Nephron (organoid): Measurements from ENCODE around the gene AFAP1L1.

Experiments
- H3K27ac Mint-ChIP-seq, 3 experiments: 2 replicates each; pipeline ENCODE4 v1.8.0; 2020; ENCODE audit warnings: mixed read lengths in 3 of 3, mild to moderate bottlenecking in 2 of 3, moderate library complexity in 1 of 3
- H3K27me3 Mint-ChIP-seq: 2 replicates; pipeline ENCODE4 v1.8.0; 2021; ENCODE audit warnings: low read depth, mild to moderate bottlenecking, moderate library complexity, mixed read lengths
- H3K36me3 Mint-ChIP-seq: 2 replicates; pipeline ENCODE4 v1.8.0; 2020; ENCODE audit warnings: low read depth, mixed read lengths
- H3K4me1 Mint-ChIP-seq: 2 replicates; pipeline ENCODE4 v1.8.0; 2020; ENCODE audit warnings: mixed read lengths
- H3K4me3 Mint-ChIP-seq, 3 experiments: 2 replicates each; pipeline ENCODE4 v1.8.0; 2020; ENCODE audit warnings: mild to moderate bottlenecking in 3 of 3, mixed read lengths in 3 of 3, moderate library complexity in 2 of 3
- H3K9me3 Mint-ChIP-seq: 2 replicates; pipeline ENCODE4 v1.8.0; 2020; ENCODE audit warnings: mixed read lengths
- TF ChIP-seq, protein P1 (sequence below), 3 experiments: fragments of 200-600 bp; sonication (generic); IDR thresholded peaks; one replicate each; pipeline ENCODE4 v1.5.0; 2021; ENCODE audit warnings: antibody characterized with exemption in 3 of 3; ENCODE audit not compliant: unreplicated experiment in 3 of 3

Gene AFAP1L1

DNA sequence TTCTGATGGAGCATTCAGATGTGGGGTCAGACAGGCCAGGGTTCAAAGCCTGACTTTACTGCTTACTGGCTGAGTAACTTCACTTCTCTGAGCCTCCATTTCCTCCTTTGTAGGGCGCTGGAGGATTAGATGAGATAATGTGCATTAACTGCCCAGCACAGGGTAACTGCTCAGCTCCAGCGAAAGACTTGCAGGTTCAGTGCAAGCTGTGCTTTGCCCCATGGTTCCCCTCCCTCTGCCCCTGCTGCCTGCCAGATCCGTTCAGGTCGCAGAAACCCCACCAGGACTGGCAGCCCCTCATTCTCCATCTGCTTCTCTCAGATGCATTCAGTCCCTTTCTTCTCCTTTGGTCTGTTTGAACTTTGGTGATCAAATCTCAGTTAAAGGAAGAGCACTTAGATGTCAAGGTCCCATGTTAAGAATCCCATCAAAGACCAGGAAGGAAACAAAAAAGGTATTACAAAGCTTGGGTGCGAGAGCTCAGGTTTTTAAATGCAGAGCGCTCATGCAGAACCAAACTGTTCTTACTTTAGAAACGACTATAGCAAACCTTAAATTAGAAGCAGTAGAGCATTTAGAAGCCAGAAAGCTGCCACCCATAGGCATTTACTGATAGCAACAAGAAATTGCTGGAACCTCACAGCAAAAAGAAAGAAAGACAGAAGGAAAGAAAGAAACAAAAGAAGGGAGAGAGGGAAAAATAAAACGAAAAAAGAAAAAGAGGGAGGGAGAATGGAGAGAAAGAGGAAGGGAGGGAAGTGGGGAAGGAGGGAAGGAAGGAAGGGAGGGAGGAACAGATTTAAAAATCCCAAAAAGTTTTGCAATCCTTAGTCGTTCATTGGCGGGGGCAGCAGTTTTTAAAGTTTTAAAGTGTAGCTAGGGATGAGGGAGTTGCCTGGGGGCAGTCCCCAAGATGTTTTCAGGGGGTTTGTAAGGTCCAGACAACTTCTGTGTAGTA is 23.5 kb downstream of the AFAP1L1 start:
- H3K4me3 Mint-ChIP-seq = no peak overlapping the region
- TF ChIP-seq, protein P1, sequence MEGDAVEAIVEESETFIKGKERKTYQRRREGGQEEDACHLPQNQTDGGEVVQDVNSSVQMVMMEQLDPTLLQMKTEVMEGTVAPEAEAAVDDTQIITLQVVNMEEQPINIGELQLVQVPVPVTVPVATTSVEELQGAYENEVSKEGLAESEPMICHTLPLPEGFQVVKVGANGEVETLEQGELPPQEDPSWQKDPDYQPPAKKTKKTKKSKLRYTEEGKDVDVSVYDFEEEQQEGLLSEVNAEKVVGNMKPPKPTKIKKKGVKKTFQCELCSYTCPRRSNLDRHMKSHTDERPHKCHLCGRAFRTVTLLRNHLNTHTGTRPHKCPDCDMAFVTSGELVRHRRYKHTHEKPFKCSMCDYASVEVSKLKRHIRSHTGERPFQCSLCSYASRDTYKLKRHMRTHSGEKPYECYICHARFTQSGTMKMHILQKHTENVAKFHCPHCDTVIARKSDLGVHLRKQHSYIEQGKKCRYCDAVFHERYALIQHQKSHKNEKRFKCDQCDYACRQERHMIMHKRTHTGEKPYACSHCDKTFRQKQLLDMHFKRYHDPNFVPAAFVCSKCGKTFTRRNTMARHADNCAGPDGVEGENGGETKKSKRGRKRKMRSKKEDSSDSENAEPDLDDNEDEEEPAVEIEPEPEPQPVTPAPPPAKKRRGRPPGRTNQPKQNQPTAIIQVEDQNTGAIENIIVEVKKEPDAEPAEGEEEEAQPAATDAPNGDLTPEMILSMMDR (IDR thresholded peaks at IDR 0.05; ENCODE audit: unreplicated experiment in 3 of 3) = no peak
- peaks cover 15% of the 10 kb centered on the region for H3K4me1 Mint-ChIP-seq
- H3K27me3 Mint-ChIP-seq = peaks cover 4% of the 10 kb centered on the region
- no peaks in the 10 kb centered on the region for H3K36me3 Mint-ChIP-seq
- no peaks in the 10 kb centered on the region for H3K9me3 Mint-ChIP-seq
- H3K27ac Mint-ChIP-seq = peak overlapping the region in 2 of 3 experiments; percentile 1 to 4

DNA sequence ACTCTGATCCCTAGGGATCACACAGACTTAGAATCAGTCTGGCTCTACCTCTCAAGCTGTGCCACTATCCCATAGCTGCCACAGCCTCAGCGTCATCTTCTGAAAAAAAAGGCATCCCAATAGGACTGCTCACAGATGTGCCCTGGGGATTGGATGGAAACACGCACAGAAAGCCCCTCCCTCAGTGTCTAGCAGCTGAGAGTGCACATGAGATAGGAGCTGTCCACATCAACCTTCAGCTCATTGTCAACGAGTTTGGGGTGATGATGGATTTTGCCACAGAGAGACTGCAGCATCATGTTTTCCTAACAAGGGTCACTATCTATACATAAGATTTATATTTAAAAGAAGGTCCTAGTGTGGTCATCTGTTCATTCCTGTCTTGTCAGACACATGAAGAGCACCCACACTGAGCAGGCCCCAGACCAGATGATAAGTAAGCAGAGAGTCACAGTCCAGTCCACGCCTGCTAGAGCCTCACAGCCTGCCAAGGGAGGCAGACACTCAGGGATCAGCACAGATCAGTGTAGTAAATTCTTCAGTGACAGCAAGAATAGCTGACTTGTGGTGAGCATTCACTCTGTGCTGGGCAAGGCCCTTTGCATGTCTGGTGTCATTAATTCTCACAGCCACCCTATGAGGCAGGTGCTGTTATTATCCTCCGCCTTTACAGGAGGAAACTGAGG is 25.8 kb downstream of the AFAP1L1 start:
- no peak overlapping the region for H3K27ac Mint-ChIP-seq
- no peak overlapping the region for H3K4me3 Mint-ChIP-seq
- TF ChIP-seq, protein P1 (IDR thresholded peaks at IDR 0.05; ENCODE audit: unreplicated experiment in 3 of 3) = no peak
- no peaks in the 10 kb centered on the region for H3K9me3 Mint-ChIP-seq
- no peaks in the 10 kb centered on the region for H3K36me3 Mint-ChIP-seq
- no peaks in the 10 kb centered on the region for H3K27me3 Mint-ChIP-seq
- peaks cover 15% of the 10 kb centered on the region for H3K4me1 Mint-ChIP-seq

DNA sequence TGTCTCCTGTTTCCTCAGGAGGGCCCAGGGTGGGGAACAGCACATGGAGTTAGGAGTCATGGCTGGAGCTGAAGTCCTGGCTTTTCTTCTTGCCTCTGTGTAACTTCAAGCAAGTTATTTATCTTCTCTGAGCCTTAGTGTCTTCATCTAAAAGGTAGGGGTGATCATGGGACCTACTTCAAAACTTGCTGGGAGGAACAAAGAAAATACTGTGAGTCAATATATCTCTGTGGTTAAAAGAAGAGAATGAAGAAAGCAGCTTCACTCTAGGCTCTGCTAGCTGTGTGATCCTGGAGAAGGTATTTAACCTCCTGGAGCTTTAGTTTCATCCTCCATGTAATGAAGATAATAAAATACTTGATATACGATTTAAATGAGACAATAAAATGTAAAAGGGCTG is 26.5 kb downstream of the AFAP1L1 start:
- TF ChIP-seq, protein P1 (IDR thresholded peaks at IDR 0.05; ENCODE audit: unreplicated experiment in 3 of 3) = no peak
- H3K4me3 Mint-ChIP-seq = no peak overlapping the region
- no peaks in the 10 kb centered on the region for H3K27me3 Mint-ChIP-seq
- H3K36me3 Mint-ChIP-seq = no peaks in the 10 kb centered on the region
- H3K4me1 Mint-ChIP-seq = peaks cover 15% of the 10 kb centered on the region
- H3K9me3 Mint-ChIP-seq = no peaks in the 10 kb centered on the region
- H3K27ac Mint-ChIP-seq = peak overlapping the region in 1 of 3 experiments; percentile 34

DNA sequence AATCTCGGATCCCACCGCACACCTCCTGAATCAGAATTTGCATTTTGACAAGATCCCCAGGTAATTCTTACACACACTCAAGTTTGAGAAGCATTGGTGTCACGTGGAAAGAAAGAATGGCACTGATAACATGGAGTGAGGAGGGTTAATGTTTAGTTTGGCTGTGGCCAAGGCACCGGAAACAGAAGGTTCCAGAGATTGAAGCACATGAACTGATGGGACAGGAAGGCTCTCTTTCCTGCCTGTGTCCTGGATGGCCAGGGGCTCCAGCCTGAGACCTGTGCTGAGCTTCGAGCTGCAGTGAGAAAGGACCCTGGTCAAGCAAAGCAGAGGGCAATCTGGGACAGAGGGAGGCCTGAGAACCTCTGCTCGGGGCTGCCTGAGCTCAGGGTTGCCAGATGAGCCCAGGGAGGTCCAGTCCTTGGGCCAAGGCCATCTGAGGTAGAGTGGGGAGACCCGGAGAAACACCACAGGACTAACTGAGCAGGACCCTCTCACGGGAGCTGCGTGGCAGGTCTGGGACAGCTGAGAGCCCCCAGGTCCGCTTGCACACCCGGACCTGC is 27.3 kb downstream of the AFAP1L1 start:
- Mint-ChIP-seq H3K9me3 (no peaks in the 10 kb centered on the region), H3K4me3 (no peak overlapping the region), H3K4me1 (peaks cover 15% of the 10 kb centered on the region), H3K27ac (no peak overlapping the region), H3K27me3 (no peaks in the 10 kb centered on the region), H3K36me3 (no peaks in the 10 kb centered on the region)
- TF ChIP-seq, protein P1 (IDR thresholded peaks at IDR 0.05; ENCODE audit: unreplicated experiment in 3 of 3) = no peak

DNA sequence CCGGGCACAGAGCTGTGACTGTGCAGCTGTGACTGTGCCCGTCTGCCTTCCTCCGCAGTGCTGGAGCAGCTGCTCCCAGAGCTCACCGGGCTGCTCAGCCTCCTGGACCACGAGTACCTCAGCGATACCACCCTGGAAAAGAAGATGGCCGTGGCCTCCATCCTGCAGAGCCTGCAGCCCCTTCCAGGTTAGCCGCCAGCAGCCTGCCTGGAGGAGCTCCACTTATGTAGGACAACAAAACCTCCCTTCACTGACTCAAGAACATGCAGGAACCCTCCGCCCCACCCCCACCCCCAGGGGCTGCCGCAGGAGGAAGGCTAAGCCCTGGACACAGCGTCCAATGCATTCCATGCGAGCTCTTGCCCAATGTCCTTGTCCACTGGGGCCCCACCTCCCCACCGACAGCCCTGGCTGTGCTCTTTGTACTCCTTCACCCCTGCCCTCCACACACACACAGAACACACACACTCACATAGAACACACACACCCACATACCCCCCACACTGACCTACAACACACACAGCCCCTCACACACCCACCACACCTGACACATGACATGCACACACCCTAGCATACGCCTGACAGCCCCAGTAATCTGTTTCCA is 27.9 kb downstream of the AFAP1L1 start:
- H3K27ac Mint-ChIP-seq = no peak overlapping the region
- no peaks in the 10 kb centered on the region for H3K27me3 Mint-ChIP-seq
- H3K9me3 Mint-ChIP-seq = no peaks in the 10 kb centered on the region
- TF ChIP-seq, protein P1 (IDR thresholded peaks at IDR 0.05; ENCODE audit: unreplicated experiment in 3 of 3) = no peak
- H3K4me1 Mint-ChIP-seq = peaks cover 15% of the 10 kb centered on the region
- H3K36me3 Mint-ChIP-seq = no peaks in the 10 kb centered on the region
- H3K4me3 Mint-ChIP-seq = no peak overlapping the region
